CD4-positive, alpha-beta T cell treated with Interleukin-6 for 4 hours (primary cell): ENCODE measurements around the gene KCNK2.
"Not testable (repeated sequence)": the region's sequence is repeated elsewhere in the genome, so short reads cannot be mapped to it uniquely, and the experiment has no call there.

Source experiments
- DNase-seq: peaks from one replicate; pipeline ENCODE4 v3.0.0-alpha.2; 2020; ENCODE audit warnings: mixed read lengths

Gene KCNK2

GRCh38 chr1:215163144-215163543 is 80.6 kb downstream of the KCNK2 start:
- DNase-seq: not testable (repeated sequence)

DNA sequence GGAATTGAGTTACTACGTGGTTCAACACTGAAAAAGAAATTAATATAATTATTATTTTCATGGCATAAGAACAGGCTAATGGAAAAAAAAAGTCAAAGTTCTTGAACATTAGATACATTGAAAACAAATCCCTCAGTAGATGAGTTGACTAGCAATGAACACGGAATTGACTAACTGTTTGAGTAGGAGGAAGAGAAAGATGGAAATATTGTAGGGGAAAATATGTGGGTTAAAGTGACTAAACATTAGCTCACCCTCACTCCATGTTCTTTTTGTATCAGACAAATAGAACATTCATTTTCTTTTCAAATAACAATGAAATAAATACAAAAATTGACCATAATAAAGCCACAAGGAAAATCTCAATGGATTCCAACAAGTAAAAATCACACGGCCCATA is 84.3 kb downstream of the KCNK2 start:
- no peak for DNase-seq

- DNase-seq: no peak
Observed at GRCh38 chr1:215181518-215181917, 99.0 kb downstream of the KCNK2 start.

DNA sequence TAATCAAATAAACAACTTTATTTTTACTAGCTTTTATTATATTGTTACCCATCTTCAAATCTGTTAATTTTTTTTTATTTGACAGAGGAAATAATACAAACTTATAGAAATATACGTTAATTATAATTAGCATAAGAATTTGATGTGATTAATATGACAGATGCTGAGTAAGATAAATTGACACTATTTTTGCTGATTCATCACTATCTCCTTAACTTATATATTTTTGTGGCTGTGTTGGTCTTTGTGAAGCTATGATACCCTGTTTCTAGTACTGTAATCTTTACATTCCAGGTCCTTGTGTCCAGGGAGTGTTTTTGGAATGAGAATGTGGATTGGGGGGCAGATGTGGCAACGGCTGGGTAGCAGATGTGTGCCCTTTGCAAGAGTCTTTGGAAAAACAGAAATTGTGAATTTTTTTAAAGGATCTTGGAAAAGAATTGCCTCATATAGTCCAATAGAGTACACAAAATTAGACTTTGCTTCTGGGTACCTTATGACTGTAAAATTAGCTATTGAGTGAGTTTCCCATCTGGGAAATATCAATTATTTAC is 102.6 kb downstream of the KCNK2 start:
- DNase-seq: no peak

DNA sequence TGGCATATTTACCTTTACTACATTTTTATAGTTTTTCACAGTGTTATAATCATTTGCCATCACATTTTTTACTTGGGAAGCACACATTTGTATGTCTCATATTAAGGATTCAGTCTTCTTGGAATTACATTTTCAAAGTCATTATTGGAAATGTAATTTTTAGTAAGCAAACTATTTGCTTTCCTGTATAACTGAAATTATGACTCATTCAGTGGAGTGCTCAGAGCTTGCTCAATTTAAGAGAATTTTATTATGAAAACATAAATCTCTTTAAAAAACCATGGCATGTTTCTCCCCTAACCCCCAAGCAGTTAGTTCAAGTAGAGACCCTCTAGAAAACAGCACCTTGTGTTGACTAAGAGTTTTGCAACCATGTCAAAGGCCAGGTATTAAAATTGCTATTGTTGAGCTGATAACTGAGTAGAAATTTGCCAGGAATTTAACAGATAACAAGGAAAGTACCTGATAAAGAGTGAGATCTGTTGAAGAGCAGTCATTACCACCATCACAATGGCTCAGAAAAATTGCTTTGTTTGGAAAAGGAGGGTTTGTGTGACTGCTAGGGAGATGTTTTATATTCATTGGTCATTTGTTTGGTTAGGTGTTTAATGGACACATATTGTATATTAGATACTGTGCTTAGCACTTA is 105.9 kb downstream of the KCNK2 start:
- DNase-seq: no peak

GRCh38 chr1:215192306-215192705 is 109.8 kb downstream of the KCNK2 start:
- no peak for DNase-seq

- no peak for DNase-seq
Observed at GRCh38 chr1:215198021-215198420, 115.5 kb downstream of the KCNK2 start.

DNA sequence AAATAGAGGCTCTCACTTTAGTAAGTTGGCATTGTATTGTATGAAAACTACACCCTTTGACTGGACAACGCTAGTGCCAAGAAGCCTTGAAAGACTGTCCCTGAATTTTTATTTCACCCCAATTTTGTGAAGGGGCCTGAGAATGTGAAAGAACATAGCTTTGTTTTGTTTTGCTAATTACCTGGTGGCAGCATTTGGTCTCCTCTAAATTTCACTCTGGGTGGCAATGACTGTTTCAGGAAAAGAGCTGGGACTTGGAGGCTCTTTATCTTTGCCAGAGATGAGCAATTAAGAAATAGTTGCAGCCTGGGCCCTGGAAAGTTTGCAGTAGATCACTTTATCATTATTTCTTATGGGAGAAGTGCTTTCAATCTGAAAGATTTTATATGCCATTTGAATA is 117.6 kb downstream of the KCNK2 start:
- DNase-seq: no peak

DNA sequence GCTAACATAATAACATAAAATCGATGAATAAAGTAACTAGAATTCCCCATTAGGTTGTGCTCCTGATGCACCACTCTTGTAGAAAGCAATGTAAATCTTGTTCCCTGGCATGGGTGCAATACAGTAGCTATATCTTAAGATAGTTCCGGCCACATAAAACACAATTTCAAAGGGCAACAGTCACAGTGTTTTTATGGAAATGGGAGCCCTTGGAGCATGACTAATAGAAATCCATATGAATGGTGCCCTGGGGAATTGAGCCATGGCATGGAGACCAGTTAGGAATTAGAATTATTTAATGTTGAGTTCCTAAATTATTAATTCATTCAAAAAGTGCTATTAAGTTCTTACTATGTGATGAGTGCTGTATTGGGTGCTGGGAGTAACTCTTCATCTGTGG is 118.7 kb downstream of the KCNK2 start:
- no peak for DNase-seq

- DNase-seq: no peak
Observed at GRCh38 chr1:215202868-215203267, 120.3 kb downstream of the KCNK2 start.

DNA sequence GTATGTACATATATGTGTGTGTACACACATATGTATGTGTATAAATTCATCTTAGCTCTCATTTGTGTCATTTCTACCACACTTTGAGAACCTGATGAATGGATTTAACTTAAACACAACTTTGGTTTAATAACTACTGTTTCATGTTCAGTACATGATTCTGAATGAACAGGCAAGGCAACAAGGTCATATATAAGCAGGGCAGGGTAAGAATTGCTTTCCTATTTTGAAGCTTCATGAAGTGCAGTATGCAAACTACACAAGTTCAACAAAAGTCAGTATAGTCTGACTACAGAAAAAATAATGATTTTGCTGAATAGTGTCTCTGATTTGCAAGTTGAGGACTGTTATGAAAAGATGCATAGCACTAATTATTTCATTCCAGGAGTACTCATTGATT is 127.6 kb downstream of the KCNK2 start:
- no peak for DNase-seq

- no peak for DNase-seq
Observed at GRCh38 chr1:215215846-215216245, 133.3 kb downstream of the KCNK2 start.

DNA sequence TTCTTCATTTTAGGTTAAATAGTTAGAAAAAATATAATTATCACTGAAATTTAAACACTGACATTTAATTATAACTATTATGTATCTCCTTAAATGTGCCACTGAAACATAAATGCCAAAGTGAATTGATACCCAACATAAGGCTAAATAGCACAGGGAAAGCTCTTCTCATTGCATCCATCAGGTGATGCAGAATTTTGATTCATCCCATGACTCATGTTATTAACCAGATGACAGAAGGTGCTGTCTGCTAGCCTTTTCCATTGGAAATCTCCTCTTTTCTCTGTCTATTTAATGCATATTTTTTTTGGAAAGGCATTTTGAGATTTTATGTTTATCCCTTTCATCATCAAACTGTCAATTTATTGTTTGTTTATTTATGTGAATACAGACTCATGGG is 136.8 kb downstream of the KCNK2 start:
- no peak for DNase-seq

- DNase-seq: no peak
Observed at GRCh38 chr1:215220346-215220745, 137.8 kb downstream of the KCNK2 start.

DNA sequence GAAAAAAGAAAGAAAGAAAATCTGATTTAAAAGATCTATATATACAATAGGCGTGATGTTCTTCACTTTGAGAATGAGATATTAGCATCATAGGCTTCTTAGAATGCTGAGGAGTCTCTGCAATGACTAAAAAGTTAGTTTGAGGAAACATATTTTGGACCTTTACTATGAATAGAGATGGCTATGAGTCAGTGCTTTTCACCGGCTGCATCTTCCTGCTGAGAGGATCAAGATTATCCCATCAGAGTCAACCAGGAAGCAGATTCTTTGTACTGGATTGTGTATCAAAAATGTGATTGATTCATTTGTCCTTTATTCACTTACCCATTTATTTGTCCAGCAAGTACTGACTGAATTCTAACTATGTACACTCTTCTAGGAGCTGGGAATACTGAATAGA is 144.2 kb downstream of the KCNK2 start:
- no peak for DNase-seq

DNA sequence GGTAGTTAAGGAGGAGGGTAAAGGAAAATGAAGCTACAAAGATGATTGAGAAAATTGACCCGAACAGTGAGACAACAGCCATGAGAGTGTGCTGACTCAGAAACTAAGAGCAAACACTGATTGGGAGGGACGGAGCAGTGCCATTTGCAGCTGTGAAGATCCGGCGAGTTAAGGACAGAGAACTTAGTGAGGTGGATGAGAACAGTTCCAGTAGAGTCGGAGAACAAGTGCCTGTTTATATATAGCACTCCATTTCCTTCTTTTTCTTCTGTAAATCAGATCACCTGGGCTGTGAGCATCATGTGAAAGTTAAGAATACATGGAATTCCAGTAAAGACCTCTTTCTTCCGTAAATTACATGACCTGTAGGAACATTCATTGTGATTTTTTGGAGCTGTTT is 145.7 kb downstream of the KCNK2 start:
- DNase-seq: no peak

GRCh38 chr1:215241451-215241850 is 158.9 kb downstream of the KCNK2 start:
- no peak for DNase-seq

- no peak for DNase-seq
Observed at GRCh38 chr1:215243345-215244054, 161.0 kb downstream of the KCNK2 start.

- no peak for DNase-seq
Observed at GRCh38 chr1:215250913-215251312, 168.4 kb downstream of the KCNK2 start.

- DNase-seq: no peak
Observed at GRCh38 chr1:215251428-215251827, 168.9 kb downstream of the KCNK2 start.

GRCh38 chr1:215252164-215252563 is 169.6 kb downstream of the KCNK2 start:
- DNase-seq: no peak

- DNase-seq: no peak
Observed at GRCh38 chr1:215256936-215257679, 174.6 kb downstream of the KCNK2 start.

DNA sequence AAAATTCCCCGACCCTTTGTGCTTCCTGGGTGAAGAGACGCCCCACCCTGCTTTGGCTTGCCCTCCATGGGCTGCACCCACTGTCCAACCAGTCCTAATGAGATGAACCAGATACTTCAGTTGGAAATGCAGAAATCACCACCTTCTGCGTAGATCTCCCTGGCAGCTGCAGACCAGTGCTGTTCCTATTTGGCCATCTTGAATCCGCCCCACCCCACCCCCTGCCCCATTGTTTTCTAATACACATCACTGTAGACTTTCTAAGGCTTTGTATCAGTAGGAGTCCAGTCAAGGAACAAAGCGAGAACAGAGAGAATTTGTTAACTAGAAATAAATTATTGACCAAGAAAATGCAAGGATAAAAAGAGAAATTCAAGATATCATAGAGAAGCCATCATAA is 178.2 kb downstream of the KCNK2 start:
- no peak for DNase-seq

DNA sequence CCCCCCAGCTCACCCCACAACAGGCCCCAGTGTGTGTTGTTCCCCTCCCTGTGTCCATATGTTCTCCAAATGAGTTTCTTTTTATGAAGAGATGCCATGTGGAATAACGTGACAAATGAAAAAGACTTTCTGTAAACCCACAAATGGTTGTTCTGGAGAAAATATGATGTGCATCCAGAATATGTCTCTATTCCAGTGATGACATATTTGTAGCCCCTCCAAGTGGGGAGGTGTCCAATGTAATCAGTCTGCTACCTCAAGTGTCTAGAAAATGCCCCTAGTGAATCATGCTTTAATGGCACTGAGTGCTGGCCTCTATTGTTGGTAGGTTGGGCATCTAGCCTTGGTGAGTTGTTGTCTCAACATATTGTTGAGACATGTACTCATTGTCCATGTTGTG is 179.6 kb downstream of the KCNK2 start:
- DNase-seq: no peak
